NCI-H1105 (cell line): ENCODE measurements around the gene TIMP3.

Experiments used
- DNase-seq: peaks from one replicate; lab custom pipeline; 2025; lab: John Stamatoyannopoulos, UW

Gene TIMP3

DNA sequence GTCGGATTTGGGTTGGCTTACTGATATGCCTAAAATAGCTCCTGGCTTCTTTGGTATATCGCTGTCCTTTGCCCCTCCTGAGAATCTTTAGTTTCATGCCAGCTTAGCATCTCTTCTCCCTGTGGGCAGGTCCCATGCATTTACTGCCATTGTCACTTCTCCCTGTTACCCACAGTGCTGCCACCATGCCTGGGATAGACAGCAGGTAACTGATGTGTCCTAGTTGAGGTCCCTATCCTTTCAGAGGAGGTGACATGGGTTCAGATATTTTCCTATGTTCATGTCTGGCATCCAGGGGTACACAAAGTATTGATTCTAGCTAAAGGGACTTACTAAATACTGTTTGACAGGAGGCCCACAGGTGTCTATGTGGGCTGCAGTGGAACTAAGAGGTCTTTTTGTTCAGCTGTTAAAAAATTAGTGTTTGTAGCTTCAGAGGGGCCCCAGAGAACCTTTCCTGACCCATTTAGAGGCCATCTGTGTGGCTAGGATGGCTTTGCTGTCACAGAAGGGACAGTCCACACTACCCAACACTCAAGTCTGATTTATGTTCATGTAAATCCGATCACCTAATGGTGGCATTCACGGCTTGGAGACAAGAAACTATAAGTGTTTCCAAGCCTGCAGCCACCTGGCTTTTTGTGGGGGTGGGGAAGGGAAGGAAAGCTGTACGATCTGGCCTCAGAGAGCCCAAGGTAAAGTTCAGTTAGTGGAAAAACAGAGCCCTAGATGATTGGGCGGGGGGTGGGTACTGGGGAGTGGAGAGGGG is 8.5 kb downstream of the TIMP3 start:
- DNase-seq = no peak

DNA sequence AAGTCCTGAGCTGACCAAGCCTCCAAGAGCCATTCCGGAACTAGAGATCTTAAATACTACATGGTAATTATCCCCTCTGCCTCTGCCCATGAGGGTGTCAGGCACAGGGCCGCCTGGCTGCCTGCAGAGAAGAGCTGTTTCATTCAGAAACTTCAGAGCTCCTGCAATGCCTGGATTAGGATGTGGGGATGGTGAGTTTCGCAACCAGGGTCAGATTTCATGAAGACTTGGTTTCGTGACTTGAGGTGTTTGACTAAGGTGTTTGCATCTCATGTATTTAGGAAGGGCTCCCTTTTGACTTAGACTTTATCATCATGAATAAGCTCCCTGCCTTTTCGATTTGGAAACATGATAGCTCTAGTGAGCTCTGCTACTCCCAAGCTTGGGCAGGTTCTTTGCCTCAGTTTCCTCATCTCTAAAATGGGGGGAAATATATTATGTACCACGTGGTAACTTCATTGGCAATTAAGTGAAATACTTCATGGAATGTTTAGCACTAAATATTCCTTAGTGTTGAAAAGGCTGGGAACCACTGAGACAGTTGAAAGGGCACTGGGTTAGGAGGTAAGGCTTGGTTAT is 9.1 kb downstream of the TIMP3 start:
- DNase-seq = no peak

DNA sequence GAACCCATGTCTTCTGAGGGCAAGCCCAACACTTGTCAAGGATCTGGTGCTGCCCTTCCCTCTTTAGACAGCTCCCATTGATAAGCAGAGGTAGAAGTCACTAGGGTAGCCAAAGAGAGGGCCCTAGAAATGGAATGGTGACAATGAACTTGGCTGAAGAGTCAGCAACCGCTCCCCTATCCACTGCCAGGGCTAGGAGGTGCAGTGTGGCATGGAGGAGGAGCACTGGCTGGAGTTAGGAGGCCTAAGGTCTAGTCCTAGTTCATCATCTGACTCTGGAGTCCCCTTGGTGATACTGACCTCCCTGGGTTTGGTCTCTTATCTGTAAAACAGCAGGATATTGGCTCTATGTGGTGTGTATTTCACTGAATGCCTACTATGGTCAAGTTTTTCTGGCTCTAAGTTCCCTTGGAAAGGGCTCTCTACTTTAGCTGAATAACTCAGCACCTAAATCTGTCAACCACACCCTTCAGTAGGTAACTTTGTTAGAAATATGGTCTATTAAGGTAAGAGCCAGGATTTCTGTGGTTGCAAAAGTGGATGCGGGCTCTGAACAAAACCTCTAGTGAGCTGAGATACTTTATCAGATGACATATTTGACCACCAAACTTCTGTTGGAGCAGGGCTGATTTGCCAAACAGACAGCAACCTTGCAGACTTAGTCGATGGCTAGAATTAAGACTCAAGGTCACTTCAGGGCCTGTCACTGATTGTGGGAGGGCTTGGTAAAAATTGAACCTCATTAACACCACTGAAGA is 10.5 kb downstream of the TIMP3 start:
- no peak for DNase-seq

DNA sequence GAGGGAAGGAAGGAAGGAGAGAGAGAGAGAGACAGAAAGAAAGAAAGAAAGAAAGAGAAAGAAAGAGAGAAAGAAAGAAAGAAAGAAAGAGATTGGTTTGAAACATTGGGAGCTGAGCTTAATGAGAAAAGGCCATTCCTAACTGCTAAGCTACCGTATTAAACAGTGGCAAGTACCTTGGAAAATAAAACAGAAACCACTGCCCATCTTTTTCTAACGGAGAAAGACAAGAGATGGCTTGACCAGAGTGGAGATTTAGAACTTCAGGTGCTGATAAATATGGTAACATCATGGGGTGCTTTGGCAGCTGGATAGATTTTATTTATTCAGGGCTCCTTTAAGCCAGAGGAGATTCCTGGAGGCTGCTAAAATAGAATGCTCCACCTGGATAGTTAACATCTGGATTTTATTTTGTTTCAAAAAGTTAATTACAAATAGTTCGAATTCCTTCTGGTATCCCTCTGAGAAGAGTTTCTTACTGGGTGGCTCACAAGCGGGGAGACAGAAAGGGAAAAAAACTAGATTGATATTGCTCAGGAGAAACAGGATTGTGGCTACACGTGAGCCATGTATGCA is 12.9 kb downstream of the TIMP3 start:
- no peak for DNase-seq

DNA sequence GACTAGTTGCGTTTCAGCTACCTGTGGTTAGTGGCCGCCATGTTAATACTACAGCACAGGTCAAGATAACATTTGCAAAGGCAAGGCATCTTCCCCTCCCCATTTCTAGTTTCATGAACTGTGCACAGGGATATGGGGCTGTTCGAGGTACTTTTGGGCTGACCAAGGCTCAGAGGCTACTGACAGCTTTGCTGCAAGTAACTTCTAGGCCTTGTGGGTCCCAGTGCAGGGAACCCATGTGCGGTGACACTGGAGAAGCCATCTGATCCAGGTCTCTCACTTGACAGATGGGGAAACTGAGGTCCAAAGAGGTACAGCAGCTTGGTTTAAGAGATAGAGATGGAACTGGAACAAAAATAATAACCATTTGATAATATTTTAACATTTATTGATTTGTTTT is 13.6 kb downstream of the TIMP3 start:
- DNase-seq = no peak

DNA sequence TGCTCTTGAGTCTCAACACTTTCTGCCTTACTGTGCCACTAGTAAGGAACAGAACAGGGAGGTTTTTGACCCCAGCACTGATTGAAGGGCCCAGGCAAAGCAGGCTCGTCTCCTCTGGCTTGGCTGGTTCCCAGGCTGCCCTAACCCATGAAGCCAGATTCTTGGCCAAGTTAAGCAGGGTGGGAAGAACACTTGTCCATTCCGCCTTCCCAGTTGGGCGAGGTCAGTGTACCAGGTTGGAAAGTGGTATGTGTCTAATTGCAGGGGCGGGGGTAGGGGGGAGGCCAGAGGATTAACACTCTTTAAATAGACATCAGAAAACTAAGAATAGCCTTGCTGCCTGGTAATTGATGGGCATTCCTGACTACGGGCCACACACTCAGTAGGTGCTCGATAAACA is 14.4 kb downstream of the TIMP3 start:
- no peak for DNase-seq

DNA sequence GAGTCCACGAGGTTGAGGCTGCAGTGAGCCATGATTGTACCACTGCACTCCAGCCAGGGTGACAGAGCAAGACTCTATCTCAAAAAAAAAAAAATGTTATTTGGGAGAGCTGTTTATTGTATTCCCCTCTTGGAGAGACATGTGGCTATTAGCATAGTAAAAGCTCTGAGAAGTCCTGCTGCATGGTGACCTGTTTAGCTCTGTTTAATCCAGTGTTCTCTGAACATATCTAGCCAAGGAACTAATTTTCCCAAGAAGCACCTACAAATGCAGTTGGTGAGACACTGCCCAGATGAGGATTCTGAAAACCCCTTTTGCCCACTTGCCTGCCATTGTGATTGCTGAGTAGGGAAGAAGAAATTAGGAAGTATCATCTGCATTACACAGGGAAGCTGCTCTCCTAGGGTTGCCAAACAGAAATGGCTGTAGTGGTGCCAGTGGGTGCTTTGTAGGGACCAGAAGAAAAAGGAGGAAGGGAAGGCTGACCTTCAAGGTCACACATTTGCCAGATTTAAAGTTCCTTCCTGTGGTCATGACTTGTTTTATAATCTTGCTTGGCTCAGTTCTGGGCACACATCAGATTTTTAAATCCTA is 15.7 kb downstream of the TIMP3 start:
- DNase-seq = no peak

DNA sequence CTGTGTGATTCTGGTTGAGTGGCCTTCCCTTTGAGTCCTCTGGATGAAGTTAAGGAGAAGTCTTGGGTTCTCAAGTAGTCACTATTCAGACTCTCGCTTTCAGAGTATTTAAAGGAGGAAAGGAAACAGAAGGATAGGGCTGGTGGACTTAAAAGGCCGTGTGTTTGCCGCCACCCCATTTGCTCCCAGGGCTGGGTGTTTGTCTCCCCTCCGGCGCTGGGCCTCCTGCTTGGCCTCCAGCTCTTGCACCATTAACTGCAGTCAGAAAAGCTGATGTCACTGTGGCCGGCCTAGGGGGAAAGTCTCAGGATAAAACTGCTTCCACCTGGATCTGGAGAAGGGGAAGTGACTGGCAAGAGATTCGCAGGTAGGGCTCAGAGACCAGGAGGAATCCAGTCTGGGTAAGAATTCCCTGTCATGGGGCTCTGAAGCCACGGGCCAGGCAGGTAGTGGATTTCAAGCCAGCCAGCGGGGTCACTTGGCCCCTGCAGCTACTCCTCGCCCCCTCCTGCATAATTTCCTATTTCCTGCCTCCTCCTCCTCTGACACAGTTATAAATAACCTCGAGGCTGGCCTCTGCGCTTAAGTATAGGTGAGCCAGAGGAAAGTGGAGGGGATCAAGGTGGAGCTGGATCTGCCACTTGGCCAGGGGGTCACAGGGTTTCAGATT is 17.1 kb downstream of the TIMP3 start:
- DNase-seq = no peak

DNA sequence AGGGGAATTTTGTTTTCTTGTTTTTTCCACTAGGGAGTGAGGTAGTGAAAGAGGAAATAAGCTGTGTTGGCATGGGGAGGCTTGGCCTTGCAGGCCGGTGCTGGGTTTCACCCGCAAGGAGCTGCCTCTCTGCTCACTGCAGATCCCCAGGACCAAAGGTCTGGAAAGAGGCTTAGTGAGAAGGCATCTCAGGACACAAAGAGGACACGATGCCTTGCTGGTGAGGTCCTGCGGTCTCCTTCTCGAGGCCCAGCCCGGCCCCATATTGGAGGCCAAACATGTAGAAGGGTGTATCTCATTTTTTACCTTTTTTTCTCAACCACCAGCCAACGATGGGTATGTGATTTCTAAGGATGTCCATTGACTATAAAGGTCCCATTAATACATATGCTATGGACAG is 17.6 kb downstream of the TIMP3 start:
- no peak for DNase-seq

DNA sequence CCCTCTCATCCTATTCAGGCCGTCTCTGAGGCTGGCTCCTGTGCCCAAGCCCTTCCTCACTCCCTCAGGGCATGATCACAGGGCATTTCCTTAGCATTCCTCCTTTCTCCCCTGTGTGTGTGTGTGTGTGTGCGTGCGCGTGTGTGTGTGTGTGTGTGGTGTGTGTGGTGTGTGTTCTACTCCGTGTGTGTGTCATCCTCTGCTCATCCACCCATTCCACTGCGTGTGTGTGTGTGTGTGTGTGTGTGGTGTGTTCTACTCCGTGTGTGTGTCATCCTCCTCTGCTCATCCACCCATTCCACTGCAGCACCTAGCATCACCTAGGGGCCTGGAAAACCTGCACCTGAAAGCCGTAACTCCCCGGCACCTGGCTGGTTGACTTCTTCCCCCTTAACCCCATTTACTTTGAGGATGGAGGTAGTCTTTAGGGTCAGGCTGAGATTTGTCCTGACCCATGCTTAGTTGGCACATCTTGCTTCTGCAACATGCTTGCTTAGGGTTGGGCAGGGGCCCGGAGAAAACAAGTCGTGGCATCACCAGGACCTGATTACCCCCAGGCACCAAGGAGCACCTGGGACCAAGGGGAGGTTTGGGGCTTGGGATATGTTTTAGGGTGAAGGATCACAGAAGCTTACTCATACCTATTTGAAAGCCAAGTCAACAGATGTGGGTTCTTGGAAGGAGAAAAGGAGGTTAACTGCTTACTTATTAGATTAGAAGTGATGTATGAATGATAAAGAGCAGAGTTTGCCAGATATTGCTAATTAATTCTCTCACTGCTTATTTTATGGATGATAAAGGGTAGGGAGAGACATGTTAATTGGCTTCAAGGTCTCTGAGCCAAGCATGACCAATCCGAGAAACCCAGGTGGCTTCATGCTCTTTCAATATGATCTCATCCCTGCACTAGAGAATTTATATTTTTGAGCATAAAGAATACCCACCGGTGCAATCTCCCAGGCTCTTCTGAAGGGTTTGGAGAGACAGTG is 18.9 kb downstream of the TIMP3 start:
- DNase-seq = no peak

DNA sequence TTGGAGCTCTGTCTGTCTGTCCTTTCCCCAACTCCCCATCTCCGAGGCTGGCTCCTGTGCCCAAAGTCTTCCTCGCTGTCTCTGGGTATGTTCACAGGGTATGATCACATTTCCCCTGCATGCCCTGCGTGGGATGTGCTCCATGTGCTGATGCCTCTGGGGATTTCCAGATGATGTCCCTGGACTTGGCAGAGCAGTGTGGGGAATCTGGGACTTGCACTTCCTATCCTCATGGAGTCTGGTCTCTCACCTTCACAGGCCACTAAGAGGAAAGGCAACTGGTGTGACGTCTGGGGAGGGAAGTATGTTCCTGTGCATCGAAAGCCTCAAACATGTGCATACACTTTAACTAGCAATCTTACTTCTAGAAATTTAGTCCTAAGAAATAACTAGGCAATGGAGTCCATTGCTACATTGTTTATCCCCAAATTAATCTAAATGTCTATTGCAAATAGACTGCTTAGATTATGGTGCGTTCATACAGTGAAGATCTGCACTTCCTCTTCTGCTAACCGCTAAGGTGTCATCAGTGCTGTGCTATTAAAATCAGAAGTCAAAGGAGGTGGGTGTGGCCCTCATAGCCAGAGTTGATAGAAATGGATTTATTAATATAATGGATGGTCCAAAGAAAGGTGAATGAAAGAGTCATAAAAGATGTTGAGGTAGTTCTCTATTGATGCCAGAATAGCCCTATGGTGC is 20.8 kb downstream of the TIMP3 start:
- DNase-seq = no peak

DNA sequence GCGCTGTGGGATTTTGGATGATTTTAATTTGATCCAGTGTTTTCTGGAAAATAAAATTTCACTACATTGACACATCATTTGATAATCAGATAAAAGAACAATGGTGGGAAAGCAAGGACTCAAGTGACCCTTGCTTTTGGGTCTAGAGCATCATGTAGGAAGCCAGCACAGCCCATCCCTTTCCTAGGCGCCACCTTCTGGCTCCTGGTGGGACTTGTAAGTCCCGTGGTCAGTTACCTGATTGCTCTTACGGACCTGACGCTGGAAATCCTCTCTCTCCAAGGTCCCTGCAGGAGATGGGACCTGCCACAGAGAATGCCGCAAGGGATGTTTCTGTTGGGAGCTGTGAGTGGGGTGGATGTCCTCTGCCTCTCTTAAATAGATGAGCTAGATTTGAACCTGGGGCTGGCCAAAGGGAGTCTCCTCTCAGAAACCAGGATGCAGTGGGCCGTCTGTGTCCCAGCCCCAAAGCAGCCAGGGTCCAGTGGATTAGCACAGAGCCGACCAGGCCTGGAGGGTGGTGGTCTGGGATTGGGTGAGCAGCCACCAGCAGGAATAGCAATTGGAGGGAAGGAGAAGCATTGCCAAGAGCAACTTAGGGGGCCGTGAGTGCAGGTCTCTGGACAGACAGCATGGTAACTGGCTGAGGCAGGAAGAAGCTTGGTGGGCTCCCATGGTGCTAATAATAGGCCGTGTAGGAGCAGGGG is 21.7 kb downstream of the TIMP3 start:
- DNase-seq = no peak

DNA sequence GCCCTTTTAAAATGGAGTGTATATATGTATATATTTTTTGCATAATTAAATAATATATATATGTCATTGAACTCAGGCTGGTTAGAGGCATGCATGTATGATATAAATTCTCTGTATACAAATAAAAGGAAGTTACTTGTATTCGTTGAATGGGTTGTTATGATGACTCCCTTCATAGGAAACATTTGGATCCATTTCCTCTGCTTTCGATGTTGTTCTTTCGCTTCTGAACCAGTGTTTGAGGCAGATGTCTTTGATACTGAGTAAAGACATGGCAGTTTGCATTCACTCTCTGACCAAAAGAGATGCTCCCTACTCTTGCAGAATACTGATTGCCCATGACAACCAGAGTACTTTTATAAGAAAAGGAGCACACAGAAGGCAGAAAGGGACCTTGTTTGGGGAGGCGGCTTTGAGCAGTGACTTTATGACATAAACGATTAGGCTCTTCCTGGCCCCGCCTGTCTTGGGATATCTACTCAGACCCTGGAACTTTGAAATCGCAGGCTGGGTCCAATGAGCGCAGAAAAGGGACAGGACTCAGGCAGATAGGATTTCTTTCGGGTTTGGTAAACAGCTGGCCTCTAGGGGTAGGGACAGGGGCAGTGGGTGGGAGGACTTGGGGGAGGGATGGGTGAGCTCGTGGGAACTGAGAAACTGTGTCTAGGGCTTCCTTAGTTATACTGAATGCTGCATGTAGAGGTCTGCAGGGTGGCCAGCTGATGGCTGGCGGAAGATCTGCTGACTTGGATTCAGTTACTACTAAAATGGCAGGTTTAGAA is 23.2 kb downstream of the TIMP3 start:
- no peak for DNase-seq

DNA sequence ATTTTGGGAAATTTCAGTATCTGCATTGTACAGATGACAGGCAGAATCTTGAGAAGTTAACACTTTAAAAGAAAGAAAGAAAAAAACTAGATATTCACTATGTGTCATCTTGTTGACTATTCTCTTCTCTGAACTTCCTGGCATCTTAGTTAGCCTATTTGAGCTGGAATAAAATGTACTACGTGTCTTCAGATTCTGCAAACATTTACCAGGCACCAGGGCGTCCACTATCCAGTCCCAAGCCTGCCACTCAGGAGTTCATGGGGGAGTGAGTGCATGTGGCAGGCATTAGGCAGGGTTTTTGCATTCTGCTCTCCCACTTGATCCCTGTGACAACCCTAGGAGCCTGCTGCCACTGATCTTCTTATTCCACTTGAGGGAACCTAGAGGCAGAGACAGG is 25.0 kb downstream of the TIMP3 start:
- no peak for DNase-seq

DNA sequence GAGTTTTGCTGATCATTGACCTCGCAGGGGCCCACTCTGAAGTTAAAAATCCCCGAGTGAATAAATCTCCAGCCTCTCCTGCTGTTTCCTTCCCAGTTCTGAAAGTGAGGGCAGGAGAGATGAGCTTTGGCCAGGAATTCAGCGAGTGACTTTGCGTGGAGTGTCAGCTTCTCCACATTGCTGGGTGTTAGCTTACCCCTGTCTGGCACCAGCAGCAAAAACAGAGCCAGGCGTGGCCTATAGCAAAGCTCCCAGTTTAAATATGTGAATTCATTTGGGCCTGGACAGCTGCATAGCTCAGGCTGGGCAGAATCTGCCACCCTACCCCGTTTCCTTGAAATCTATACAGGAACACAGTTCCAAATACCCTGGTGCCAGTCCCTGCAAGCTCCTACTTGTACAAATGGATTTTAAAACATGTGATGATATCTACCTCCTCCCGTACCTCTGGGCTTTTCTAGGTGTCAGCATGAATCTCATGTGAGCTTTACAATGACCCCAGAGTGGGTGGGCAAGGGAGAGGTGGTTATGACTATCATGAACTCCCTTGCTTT is 25.6 kb downstream of the TIMP3 start:
- no peak for DNase-seq

DNA sequence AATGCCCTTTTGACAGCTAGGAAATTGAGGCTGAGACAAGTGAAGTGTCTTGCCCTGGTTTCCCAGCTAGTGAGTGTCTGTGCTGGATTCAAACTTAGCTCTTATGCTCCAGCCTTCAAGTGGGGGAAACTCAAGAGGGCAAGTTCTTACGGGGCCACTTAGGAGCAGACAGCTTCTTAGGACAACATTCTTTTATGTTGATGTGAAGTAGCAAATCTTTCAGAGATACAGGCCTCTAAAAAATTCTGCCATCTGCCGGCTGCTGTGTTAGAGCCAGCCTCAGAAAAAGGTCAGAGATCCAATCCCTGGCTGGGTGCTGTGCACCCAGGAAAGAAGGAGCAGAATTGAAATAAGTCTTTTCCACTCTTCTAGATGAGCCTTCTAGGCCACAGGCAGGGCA is 26.6 kb downstream of the TIMP3 start:
- no peak for DNase-seq

DNA sequence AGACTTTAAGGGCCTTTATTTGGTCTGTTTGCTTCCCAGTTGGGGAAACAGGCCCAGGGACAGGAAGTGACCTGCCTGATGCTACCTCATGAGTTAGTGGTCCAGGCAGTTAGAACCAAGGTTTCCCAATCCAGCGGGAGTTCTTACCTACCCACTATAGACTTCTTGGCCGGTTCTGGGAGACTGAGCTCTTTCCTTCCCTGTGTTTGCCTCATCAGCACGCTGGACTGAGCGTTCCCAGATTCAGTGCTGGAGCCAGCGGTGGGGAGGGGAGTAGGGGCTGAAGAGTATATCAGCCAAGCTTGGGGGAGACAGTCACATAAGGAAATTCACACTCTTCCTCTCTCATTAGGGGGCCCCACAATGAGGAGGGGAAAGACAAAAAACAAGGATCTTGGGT is 27.1 kb downstream of the TIMP3 start:
- DNase-seq = no peak

DNA sequence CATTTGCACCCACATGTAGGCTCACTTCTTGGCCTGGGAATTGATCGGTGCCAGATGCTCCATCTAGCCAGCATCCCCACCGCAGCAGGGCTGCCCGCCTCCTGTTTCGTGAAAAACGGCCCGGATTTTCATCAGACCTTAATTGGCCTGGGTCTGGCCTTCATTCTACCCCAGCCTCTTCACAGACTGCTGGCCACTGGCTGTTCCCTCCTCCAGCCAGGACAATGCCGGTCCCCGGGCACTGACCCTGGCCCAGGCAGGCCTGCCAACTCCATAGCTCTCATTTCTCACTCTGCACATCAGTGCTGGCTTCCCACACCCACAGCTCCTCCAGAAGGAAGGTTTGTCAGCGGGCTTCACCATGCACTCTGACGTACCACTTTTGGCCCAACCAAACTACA is 27.9 kb downstream of the TIMP3 start:
- no peak for DNase-seq
